HFFc6 (cell line): ENCODE measurements around the gene PRKCD. TPM values are rescaled to one million over a fixed set of nuclear protein-coding genes. Genes with fewer than 3 reads are reported as not detected.
A peak's percentile ranks its signal among the peaks of the same experiment; 100 is the strongest.

Experiments
- DNase-seq: peaks from one replicate; pipeline ENCODE4 v3.0.0-alpha.2; 2018
- H3K27ac Mint-ChIP-seq: 2 replicates; pipeline ENCODE4 v1.8.0; 2020; ENCODE audit warnings: mild to moderate bottlenecking, mixed read lengths
- H3K27me3 Mint-ChIP-seq: 2 replicates; pipeline ENCODE4 v1.8.0; 2021; ENCODE audit warnings: mild to moderate bottlenecking, moderate library complexity, mixed read lengths; ENCODE audit not compliant: insufficient read depth
- H3K36me3 Mint-ChIP-seq: 2 replicates; pipeline ENCODE4 v1.8.0; 2021; ENCODE audit warnings: low read depth, mixed read lengths
- H3K4me1 Mint-ChIP-seq: 2 replicates; pipeline ENCODE4 v1.8.0; 2020; ENCODE audit warnings: low read depth, mixed read lengths
- H3K4me3 Mint-ChIP-seq: 2 replicates; pipeline ENCODE4 v1.8.0; 2020; ENCODE audit warnings: mild to moderate bottlenecking, moderate library complexity, mixed read lengths
- H3K9me3 Mint-ChIP-seq: 2 replicates; pipeline ENCODE4 v1.8.0; 2020; ENCODE audit warnings: mild to moderate bottlenecking, mixed read lengths
- CTCF ChIP-seq: fragments of 200-600 bp; sonication (generic); IDR thresholded peaks from 2 replicates; pipeline ENCODE4 v1.5.0; 2021; ENCODE audit warnings: antibody characterized with exemption, mild to moderate bottlenecking
- total RNA-seq, 6 experiments: library from RNA; stranded (reverse); fragmentation: NEBNext Ultra II Directional; extraction: Animal tissue kit (Norgen Biotek cat#: 25700); gene quantifications; 2 replicates in 1 of 6; 3 replicates in 5 of 6; pipeline ENCODE4 v1.2.3, GENCODE V29; 2021

The PRKCD gene
- total RNA-seq, 6 experiments from 2014 or later: 15.5 to 21.9 (median 20.0) TPM

- no peak for TF ChIP-seq CTCF
- peaks cover 4% of the 10 kb centered on the region for H3K27me3 Mint-ChIP-seq
- H3K27ac Mint-ChIP-seq: peak overlapping the region; percentile 18; the same call in 1 of the 2 replicates
- peaks cover 20% of the 10 kb centered on the region for H3K36me3 Mint-ChIP-seq
- DNase-seq: no peak
- no peak overlapping the region for H3K4me3 Mint-ChIP-seq
- H3K4me1 Mint-ChIP-seq: peaks cover under 1% of the 10 kb centered on the region
- no peaks in the 10 kb centered on the region for H3K9me3 Mint-ChIP-seq
Observed at GRCh38 chr3:53227993-53228885, 67.2 kb downstream of the PRKCD start.

GRCh38 chr3:53229171-53229570 is 68.2 kb downstream of the PRKCD start:
- DNase-seq: no peak
- Mint-ChIP-seq H3K9me3 (no peaks in the 10 kb centered on the region), H3K27ac (no peak overlapping the region), H3K36me3 (peaks cover 24% of the 10 kb centered on the region), H3K4me1 (peaks cover 6% of the 10 kb centered on the region), H3K4me3 (no peak overlapping the region), H3K27me3 (peaks cover 4% of the 10 kb centered on the region)
- TF ChIP-seq CTCF: no peak

- peaks cover 24% of the 10 kb centered on the region for H3K36me3 Mint-ChIP-seq
- peaks cover 4% of the 10 kb centered on the region for H3K27me3 Mint-ChIP-seq
- H3K9me3 Mint-ChIP-seq: no peaks in the 10 kb centered on the region
- no peak overlapping the region for H3K4me3 Mint-ChIP-seq
- no peak for DNase-seq
- no peak for TF ChIP-seq CTCF
- peaks cover 6% of the 10 kb centered on the region for H3K4me1 Mint-ChIP-seq
- no peak overlapping the region for H3K27ac Mint-ChIP-seq
Observed at GRCh38 chr3:53229606-53230005, 68.6 kb downstream of the PRKCD start.

- peaks cover 8% of the 10 kb centered on the region for H3K4me1 Mint-ChIP-seq
- H3K4me3 Mint-ChIP-seq: no peak overlapping the region
- peaks cover 4% of the 10 kb centered on the region; the same call in 1 of the 2 replicates for H3K27me3 Mint-ChIP-seq
- no peak for DNase-seq
- no peak overlapping the region for H3K27ac Mint-ChIP-seq
- peak; percentile 41; the same call in 1 of the 2 replicates for TF ChIP-seq CTCF
- peaks cover 24% of the 10 kb centered on the region for H3K36me3 Mint-ChIP-seq
- H3K9me3 Mint-ChIP-seq: no peaks in the 10 kb centered on the region
Observed at GRCh38 chr3:53230041-53230621, 69.1 kb downstream of the PRKCD start.

- no peak for DNase-seq
- Mint-ChIP-seq H3K27ac (no peak overlapping the region), H3K4me3 (no peak overlapping the region), H3K4me1 (peaks cover 14% of the 10 kb centered on the region), H3K9me3 (no peaks in the 10 kb centered on the region), H3K27me3 (peaks cover 4% of the 10 kb centered on the region; the same call in 1 of the 2 replicates), H3K36me3 (peaks cover 24% of the 10 kb centered on the region)
- TF ChIP-seq CTCF: no peak
Observed at GRCh38 chr3:53230789-53231188, 69.8 kb downstream of the PRKCD start.
